Trophoblast cell (in vitro differentiated cells and primary cell): Measurements from ENCODE around the gene HES4.
A peak's percentile ranks its signal among the peaks of the same experiment; 100 is the strongest.

Source experiments
- DNase-seq, 2 donors: peaks; one replicate each; pipeline ENCODE4 v3.0.0-alpha.2; 2016
- H2AFZ ChIP-seq: 2 replicates; pipeline ENCODE4 v1.6.1; 2013; ENCODE audit warnings: low read length, moderate library complexity, mild to moderate bottlenecking; ENCODE audit not compliant: insufficient read depth, poor library complexity
- H2AK5ac ChIP-seq: 2 replicates; pipeline ENCODE4 v1.6.1; 2013; ENCODE audit warnings: mild to moderate bottlenecking, low read length
- H2BK120ac ChIP-seq: 2 replicates; pipeline ENCODE4 v1.6.1; 2013; ENCODE audit warnings: low read length, mild to moderate bottlenecking, moderate library complexity; ENCODE audit not compliant: insufficient read depth, poor library complexity
- H2BK12ac ChIP-seq: 2 replicates; pipeline ENCODE4 v1.6.1; 2013; ENCODE audit warnings: mild to moderate bottlenecking, low read length, moderate library complexity
- H2BK5ac ChIP-seq: 2 replicates; pipeline ENCODE4 v1.6.1; 2013; ENCODE audit warnings: low read length, low read depth, moderate library complexity, mild to moderate bottlenecking; ENCODE audit not compliant: poor library complexity
- H3K14ac ChIP-seq: 2 replicates; pipeline ENCODE4 v1.6.1; 2013; ENCODE audit warnings: mild to moderate bottlenecking, low read length
- H3K18ac ChIP-seq: 2 replicates; pipeline ENCODE4 v1.6.1; 2013; ENCODE audit warnings: mild to moderate bottlenecking, low read length
- H3K23ac ChIP-seq: 2 replicates; pipeline ENCODE4 v1.6.1; 2013; ENCODE audit warnings: low read length
- H3K27ac ChIP-seq: 2 replicates; pipeline ENCODE4 v1.5.1; 2013; ENCODE audit warnings: low read depth, mild to moderate bottlenecking, inconsistent platforms, low read length, moderate library complexity
- H3K27me3 ChIP-seq: 2 replicates; pipeline ENCODE4 v1.6.1; 2013; ENCODE audit warnings: inconsistent platforms, mild to moderate bottlenecking, low read length, moderate library complexity; ENCODE audit not compliant: insufficient read depth
- H3K36me3 ChIP-seq, 2 experiments: 1 replicate in 1 of 2; 2 replicates in 1 of 2; pipeline ENCODE4 v1.6.1; 2013; ENCODE audit warnings: low read length in 2 of 2, mild to moderate bottlenecking in 2 of 2, moderate library complexity in 1 of 2; ENCODE audit not compliant: insufficient read depth in 2 of 2, control insufficient read depth in 1 of 2
- H3K4ac ChIP-seq: 2 replicates; pipeline ENCODE4 v1.6.1; 2013; ENCODE audit warnings: low read depth, mild to moderate bottlenecking, low read length, moderate library complexity
- H3K4me1 ChIP-seq, 2 experiments: 1 replicate in 1 of 2; 2 replicates in 1 of 2; pipeline ENCODE4 v1.6.1; 2013; ENCODE audit warnings: low read length in 2 of 2, mild to moderate bottlenecking in 2 of 2, moderate library complexity in 1 of 2; ENCODE audit not compliant: insufficient read depth in 2 of 2, control insufficient read depth in 1 of 2
- H3K4me2 ChIP-seq: 2 replicates; pipeline ENCODE4 v1.6.1; 2013; ENCODE audit warnings: inconsistent platforms, mild to moderate bottlenecking, low read length, moderate library complexity
- H3K4me3 ChIP-seq: 2 replicates; pipeline ENCODE4 v1.5.1; 2013; ENCODE audit warnings: mild to moderate bottlenecking, low read depth, low read length, inconsistent platforms
- H3K79me1 ChIP-seq: one replicate; pipeline ENCODE4 v1.6.1; 2013; ENCODE audit warnings: low read length
- H3K79me2 ChIP-seq: 2 replicates; pipeline ENCODE4 v1.6.1; 2013; ENCODE audit warnings: low read length, mild to moderate bottlenecking; ENCODE audit not compliant: control insufficient read depth, insufficient read depth, poor library complexity
- H3K9ac ChIP-seq: 2 replicates; pipeline ENCODE4 v1.6.1; 2013; ENCODE audit warnings: mild to moderate bottlenecking, low read length
- H3K9me3 ChIP-seq: 2 replicates; pipeline ENCODE4 v1.6.1; 2013; ENCODE audit warnings: low read depth, mild to moderate bottlenecking, control low read depth, inconsistent platforms, low read length; ENCODE audit not compliant: insufficient read depth
- H4K12ac ChIP-seq: 2 replicates; pipeline ENCODE4 v1.6.1; 2013; ENCODE audit warnings: low read depth, mild to moderate bottlenecking, low read length, moderate library complexity
- H4K8ac ChIP-seq: 2 replicates; pipeline ENCODE4 v1.6.1; 2013; ENCODE audit warnings: low read depth, mild to moderate bottlenecking, low read length, moderate library complexity
- H4K91ac ChIP-seq: one replicate; pipeline ENCODE4 v1.6.1; 2013; ENCODE audit warnings: low read depth, mild to moderate bottlenecking, low read length, moderate library complexity
- WGBS: extraction: QIAGEN DNeasy Blood & Tissue Kit; methylation state at CpG from one replicate; pipeline ENCODE4 v1.1.7; 2013; ENCODE audit warnings: missing lambda C conversion rate; ENCODE audit not compliant: insufficient read length, insufficient coverage; ENCODE audit errors: extremely low coverage; 5-methylcytosine and 5-hydroxymethylcytosine counted together

Gene HES4

DNA sequence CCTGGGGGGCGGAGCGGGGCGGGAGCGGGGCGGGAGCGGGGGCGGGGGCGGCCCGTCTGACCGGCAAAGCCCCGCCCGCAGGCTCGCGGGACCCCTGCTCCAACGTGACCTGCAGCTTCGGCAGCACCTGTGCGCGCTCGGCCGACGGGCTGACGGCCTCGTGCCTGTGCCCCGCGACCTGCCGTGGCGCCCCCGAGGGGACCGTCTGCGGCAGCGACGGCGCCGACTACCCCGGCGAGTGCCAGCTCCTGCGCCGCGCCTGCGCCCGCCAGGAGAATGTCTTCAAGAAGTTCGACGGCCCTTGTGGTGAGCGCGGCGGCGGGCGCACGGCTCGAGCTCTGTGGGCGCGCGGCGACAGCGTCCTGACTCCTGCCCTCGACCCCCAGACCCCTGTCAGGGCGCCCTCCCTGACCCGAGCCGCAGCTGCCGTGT, 41.2 kb upstream of the HES4 start:
- Histone ChIP-seq H2AFZ (no peak overlapping the region), H3K4me3 (peak overlapping the region; percentile 60), H3K4me2 (peak overlapping the region; percentile 49), H3K79me2 (no peaks in the 10 kb centered on the region), H4K91ac (no peak overlapping the region), H2BK120ac (no peak overlapping the region), H3K27me3 (no peaks in the 10 kb centered on the region), H3K79me1 (no peaks in the 10 kb centered on the region), H3K27ac (no peak overlapping the region), H3K23ac (no peak overlapping the region), H3K9ac (no peak overlapping the region), H4K12ac (no peak overlapping the region), H3K4me1 (peaks cover 11 to 14% of the 10 kb centered on the region in 2 experiments), H3K9me3 (peaks cover 2% of the 10 kb centered on the region), H4K8ac (no peak overlapping the region), H2AK5ac (no peak overlapping the region), H2BK5ac (no peak overlapping the region), H3K18ac (no peak overlapping the region), H3K4ac (no peak overlapping the region), H3K14ac (no peak overlapping the region), H3K36me3 (peaks cover 68 to 69% of the 10 kb centered on the region in 2 experiments), H2BK12ac (no peak overlapping the region)
- peak in 1 of 2 donors; percentile 11 for DNase-seq
- WGBS = no CpG with 5 or more reads among the region's 60 CpGs

DNA sequence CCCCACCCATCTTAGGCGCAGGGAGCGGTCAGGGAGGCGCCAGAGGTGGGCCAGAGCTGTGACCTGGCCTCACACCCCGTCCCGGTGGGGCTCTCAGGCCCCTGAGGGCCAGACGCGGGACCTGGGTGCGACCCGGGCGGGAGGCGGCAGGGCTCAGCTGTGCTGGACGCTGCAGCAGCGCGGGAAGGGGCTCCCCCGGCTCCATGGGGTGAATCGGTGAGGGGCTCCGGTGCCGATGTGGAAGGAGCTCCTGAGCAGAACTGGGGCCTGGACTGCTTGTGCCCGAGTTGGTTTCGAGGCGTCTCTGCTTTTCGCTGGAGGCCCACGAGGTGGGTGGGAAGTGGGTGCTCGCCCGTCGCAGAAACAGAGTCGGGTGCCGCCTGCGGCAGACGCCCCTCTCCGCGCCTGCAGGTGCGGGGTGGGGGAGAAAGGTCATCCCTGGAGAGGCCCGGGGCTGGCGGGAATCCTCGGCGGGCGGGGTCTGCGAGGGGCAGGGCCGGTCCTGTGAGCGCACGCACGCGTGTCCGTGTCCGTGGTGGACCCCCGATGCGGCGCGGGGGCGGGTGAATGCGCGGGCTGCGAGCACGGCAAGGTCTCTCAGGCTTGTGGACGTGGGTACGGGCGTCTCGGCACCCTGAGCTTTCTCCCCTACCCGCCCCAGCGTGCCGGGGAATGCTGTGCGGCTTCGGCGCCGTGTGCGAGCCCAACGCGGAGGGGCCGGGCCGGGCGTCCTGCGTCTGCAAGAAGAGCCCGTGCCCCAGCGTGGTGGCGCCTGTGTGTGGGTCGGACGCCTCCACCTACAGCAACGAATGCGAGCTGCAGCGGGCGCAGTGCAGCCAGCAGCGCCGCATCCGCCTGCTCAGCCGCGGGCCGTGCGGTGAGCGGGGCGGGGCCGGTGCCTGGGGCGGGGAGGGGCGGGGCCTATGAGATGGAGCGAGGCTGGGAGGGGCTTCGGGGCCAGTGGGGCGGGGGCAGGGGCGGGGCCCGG, 40.4 kb upstream of the HES4 start:
- no peaks in the 10 kb centered on the region for H3K27me3 ChIP-seq
- peak overlapping the region; percentile 69 for H3K4me2 ChIP-seq
- no peak overlapping the region for H4K91ac ChIP-seq
- no peak overlapping the region for H2BK5ac ChIP-seq
- H3K9me3 ChIP-seq = peaks cover 4% of the 10 kb centered on the region
- no peak overlapping the region for H3K9ac ChIP-seq
- H2BK12ac ChIP-seq = no peak overlapping the region
- peak overlapping the region; percentile 43 for H3K18ac ChIP-seq
- peak overlapping the region; percentile 60 for H3K4me3 ChIP-seq
- H3K14ac ChIP-seq = peak overlapping the region; percentile 35
- no peak overlapping the region for H2AFZ ChIP-seq
- H3K23ac ChIP-seq = no peak overlapping the region
- no peak overlapping the region for H2BK120ac ChIP-seq
- peak overlapping the region; percentile 31 for H4K12ac ChIP-seq
- no peak overlapping the region for H3K4ac ChIP-seq
- H3K79me2 ChIP-seq = no peaks in the 10 kb centered on the region
- H3K36me3 ChIP-seq = peaks cover 64 to 67% of the 10 kb centered on the region in 2 experiments
- no peak overlapping the region for H3K27ac ChIP-seq
- no CpG with 5 or more reads among the region's 99 CpGs for WGBS
- peaks cover 11 to 14% of the 10 kb centered on the region in 2 experiments for H3K4me1 ChIP-seq
- DNase-seq = peak; percentile 90 to 92
- H3K79me1 ChIP-seq = no peaks in the 10 kb centered on the region
- H2AK5ac ChIP-seq = no peak overlapping the region
- no peak overlapping the region for H4K8ac ChIP-seq

DNA sequence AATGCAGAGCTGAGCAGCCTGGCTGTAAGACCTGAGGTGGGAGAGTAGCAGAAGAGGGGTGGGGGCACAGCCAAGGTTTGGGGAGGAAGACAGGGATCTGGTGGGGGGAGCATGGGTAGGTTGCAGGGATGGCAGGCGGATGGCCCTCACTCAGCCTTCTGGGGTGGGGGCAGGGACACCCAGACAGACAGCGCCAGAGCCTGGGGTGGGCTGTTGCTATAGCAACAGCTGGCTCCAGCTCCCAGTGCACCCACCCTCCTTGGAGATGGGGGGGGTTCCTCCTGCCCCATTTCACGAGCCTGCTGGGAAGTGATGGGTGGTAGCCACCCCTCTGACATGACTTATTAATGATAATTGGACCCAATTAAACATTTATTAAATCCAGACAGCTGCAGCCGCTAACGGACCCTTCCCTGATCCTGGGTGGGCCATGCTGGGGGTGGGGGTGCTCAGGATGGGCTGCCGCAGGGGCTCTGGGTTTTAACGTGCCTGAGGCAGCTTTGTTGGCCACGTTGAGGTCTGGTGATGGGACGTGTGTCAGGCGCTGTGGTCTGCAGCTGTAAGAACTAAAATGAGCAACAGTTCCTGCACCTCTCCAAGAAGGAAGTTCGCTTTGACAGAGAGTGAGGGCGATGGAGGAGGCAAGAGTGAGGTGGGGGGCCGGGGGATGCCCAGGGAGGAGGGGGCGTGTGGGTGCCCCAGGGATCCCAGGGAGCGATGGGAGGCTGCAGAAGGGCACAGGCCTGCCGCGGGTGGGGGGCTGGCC, 39.4 kb upstream of the HES4 start:
- H4K12ac ChIP-seq = no peak overlapping the region
- H3K36me3 ChIP-seq = peaks cover 57 to 60% of the 10 kb centered on the region in 2 experiments
- no peaks in the 10 kb centered on the region for H3K79me1 ChIP-seq
- H3K4me2 ChIP-seq = no peak overlapping the region
- no peak overlapping the region for H3K4me3 ChIP-seq
- H3K79me2 ChIP-seq = no peaks in the 10 kb centered on the region
- H3K27ac ChIP-seq = no peak overlapping the region
- H4K91ac ChIP-seq = no peak overlapping the region
- H2BK12ac ChIP-seq = no peak overlapping the region
- no peak overlapping the region for H3K14ac ChIP-seq
- peaks cover 4% of the 10 kb centered on the region for H3K9me3 ChIP-seq
- H3K4ac ChIP-seq = no peak overlapping the region
- no peak overlapping the region for H2AK5ac ChIP-seq
- no peak for DNase-seq
- H3K23ac ChIP-seq = no peak overlapping the region
- no peak overlapping the region for H2BK120ac ChIP-seq
- no CpG with 5 or more reads among the region's 17 CpGs for WGBS
- no peak overlapping the region for H3K18ac ChIP-seq
- H3K27me3 ChIP-seq = peaks cover 1% of the 10 kb centered on the region
- peaks cover 11 to 16% of the 10 kb centered on the region in 2 experiments for H3K4me1 ChIP-seq
- no peak overlapping the region for H3K9ac ChIP-seq
- no peak overlapping the region for H2BK5ac ChIP-seq
- no peak overlapping the region for H4K8ac ChIP-seq
- H2AFZ ChIP-seq = no peak overlapping the region

DNA sequence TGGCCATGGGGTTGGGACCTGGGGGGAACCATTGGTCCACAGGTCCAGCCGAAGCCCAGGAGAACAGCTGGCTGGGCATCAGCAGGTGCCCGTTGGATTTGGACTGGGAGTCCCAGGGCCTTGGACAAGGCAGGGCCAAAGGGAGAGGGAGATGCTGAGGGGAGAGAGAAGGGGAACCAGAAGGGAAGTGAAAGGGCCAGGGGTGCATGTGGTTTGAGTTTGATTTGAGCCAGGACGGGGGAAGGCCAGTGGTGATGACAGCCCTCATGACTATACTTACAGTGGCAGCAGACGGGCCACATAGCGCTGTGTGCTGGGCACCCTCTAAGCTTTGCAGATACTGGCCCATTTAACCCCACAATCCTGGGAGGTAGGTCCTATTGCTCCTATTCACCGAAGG, 38.8 kb upstream of the HES4 start:
- Histone ChIP-seq H3K4me1 (peaks cover 16 to 22% of the 10 kb centered on the region in 2 experiments), H2BK120ac (no peak overlapping the region), H3K36me3 (peaks cover 50 to 55% of the 10 kb centered on the region in 2 experiments), H3K4ac (no peak overlapping the region), H3K18ac (no peak overlapping the region), H3K4me2 (no peak overlapping the region), H2BK12ac (no peak overlapping the region), H4K12ac (no peak overlapping the region), H3K79me2 (peaks cover 2% of the 10 kb centered on the region), H3K27ac (no peak overlapping the region), H3K9ac (no peak overlapping the region), H4K8ac (no peak overlapping the region), H2BK5ac (no peak overlapping the region), H3K27me3 (peaks cover 6% of the 10 kb centered on the region), H2AFZ (no peak overlapping the region), H4K91ac (no peak overlapping the region), H3K9me3 (peaks cover 4% of the 10 kb centered on the region), H3K4me3 (peak overlapping the region; percentile 34), H3K79me1 (peaks cover 2% of the 10 kb centered on the region), H2AK5ac (no peak overlapping the region), H3K23ac (no peak overlapping the region), H3K14ac (no peak overlapping the region)
- DNase-seq = no peak
- WGBS = no CpG with 5 or more reads among the region's 6 CpGs
